Heart left ventricle (tissue), 16 donors: ENCODE measurements around the gene EOLA1. TPM values are rescaled to one million over a fixed set of nuclear protein-coding genes. Genes with fewer than 3 reads are reported as not detected.
"Not testable (repeated sequence)": the region's sequence is repeated elsewhere in the genome, so short reads cannot be mapped to it uniquely, and the experiment has no call there.

Source experiments
- ATAC-seq, 4 donors: fragments of 200-7000 bp; cut with Tn5 transposase; one replicate each; pipeline ENCODE4 v1.9.1; 2020 to 2022; ENCODE audit warnings: moderate library complexity in 4 of 4, mild to moderate bottlenecking in 3 of 4, moderate number of reproducible peaks in 1 of 4
- DNase-seq, 5 donors: peaks; one replicate each; pipeline ENCODE4 v3.0.0-alpha.2; 2020
- H3K27ac ChIP-seq, 12 donors: fragments of 200-600 bp; sonication (generic) in 4 of 12; one replicate each; pipeline versions ENCODE4 v1.5.0 to v1.8.0; 2016 to 2022; ENCODE audit warnings: mild to moderate bottlenecking in 2 of 12
- H3K27me3 ChIP-seq, 9 donors: fragments of 200-600 bp; sonication (generic) in 2 of 9; one replicate each; pipeline versions ENCODE4 v1.5.1 to v1.8.0; 2016 to 2022; ENCODE audit warnings: mild to moderate bottlenecking in 3 of 9
- H3K36me3 ChIP-seq, 9 donors: fragments of 200-600 bp; sonication (generic) in 2 of 9; one replicate each; pipeline versions ENCODE4 v1.5.0 to v1.8.0; 2018 to 2022; ENCODE audit warnings: mild to moderate bottlenecking in 2 of 9
- H3K4me1 ChIP-seq, 12 donors: fragments of 200-600 bp; sonication (generic) in 4 of 12; one replicate each; pipeline versions ENCODE4 v1.5.0 to v1.8.0; 2016 to 2022; ENCODE audit warnings: mild to moderate bottlenecking in 3 of 12
- H3K4me3 ChIP-seq, 12 donors: fragments of 200-600 bp; sonication (generic) in 4 of 12; one replicate each; pipeline versions ENCODE4 v1.5.0 to v1.8.0; 2017 to 2022; ENCODE audit warnings: mild to moderate bottlenecking in 9 of 12, moderate library complexity in 4 of 12
- H3K9me3 ChIP-seq, 12 donors: fragments of 200-600 bp; sonication (generic) in 4 of 12; one replicate each; pipeline versions ENCODE4 v1.5.0 to v1.8.0; 2016 to 2022; ENCODE audit warnings: mild to moderate bottlenecking in 1 of 12
- CTCF ChIP-seq, 12 donors: fragments of 200-600 bp; sonication (generic) in 4 of 12; IDR thresholded peaks; one replicate each; pipeline versions ENCODE4 v1.5.0 to v1.8.0; 2018 to 2022; ENCODE audit warnings: antibody characterized with exemption in 12 of 12, mild to moderate bottlenecking in 5 of 12
- POLR2A ChIP-seq, 2 donors: fragments of 450-650 bp; IDR thresholded peaks; one replicate each; pipeline ENCODE4 v1.6.1; 2017; ENCODE audit warnings: antibody characterized with exemption in 2 of 2, mild to moderate bottlenecking in 2 of 2, moderate library complexity in 2 of 2
- WGBS, 4 donors: extraction: QIAGEN DNeasy Blood & Tissue Kit in 2 of 4; methylation state at CpG; one replicate each; pipeline versions ENCODE4 v1.1.5 to v1.1.7; 2013 to 2018; 5-methylcytosine and 5-hydroxymethylcytosine counted together
- intact Hi-C, 10 donors: fragments of 100-400 bp; cut with DNase I; formaldehyde crosslinking; loops; one replicate each; pipeline versions ENCODE4 v1.11.1 to v1.14.2; 2022
- polyA plus RNA-seq, 2 donors: library from polyadenylated mRNA; stranded (reverse); fragments of 200-250 nt; gene quantifications; one replicate each; pipeline ENCODE4 v1.2.3, GENCODE V29; 2013
- total RNA-seq, 9 donors: library from RNA; depleted of rRNA in 2 of 9; stranded (reverse); fragments of >200 nt in 2 of 9; fragmentation: NEBNext Ultra II Directional in 3 of 9; extraction: Animal tissue kit (Norgen Biotek cat#: 25700) in 3 of 9; gene quantifications; one replicate each; pipeline versions ENCODE4 v1.1.0 to v1.2.4, GENCODE V29; 2016 to 2023
- donor health status: ischemic (EF 13 %, LVEDD 7.1; RV severe dilation, severe dysfunction).
- donor health status: healthy with polysubstance abuse.
- donor health status: DM: no; HTN: yes; CAD: no.
- donor health status: DM: no; HTN: no; CAD: no.
- donor health status: ischemic (EF 25% LVEDD 6.9; RV normal size, moderate dysfunction).
- donor health status: ischemic (EF 25% LVEDD 5.7; RV mildly dilated, moderate dysfunction).
- donor health status: healthy.
- donor health status: DM: yes; HTN: yes; CAD: no.
- donor health status: ischemic (EF 35%, LVEDD 5.7; RV mildly dilated, moderate dysfunction).
- donor health status: nonischemic (EF 11% LVEDD 7.7; RV severe dilation, severe dysfunction).
- donor health status: DM: yes; HTN: yes; CAD: no.
- donor health status: PGD.
- donor health status: ischemic (EF 29% LVEDD 5.4; RV normal size, mild dysfunction).
- donor health status: nonischemic (EF 23%, LVEDD 6.1; RV moderate dilation, normal function).

Gene EOLA1
- total and polyA plus RNA-seq, 11 donors = 15.8 to 45.6 (median 25.3) TPM

- ATAC-seq = no peak
- 77 to 99% (median 88%) methylated on average over 4 of the region's 4 CpGs for WGBS, 4 donors
- intact Hi-C loops = no loop called here
- H3K4me3 ChIP-seq = no peak overlapping the region
- H3K4me1 ChIP-seq = peaks cover 0 to 9% (median 0%) of the 10 kb centered on the region in 12 donors
- no peaks in the 10 kb centered on the region for H3K27me3 ChIP-seq
- H3K9me3 ChIP-seq = no peaks in the 10 kb centered on the region
- TF ChIP-seq CTCF (IDR thresholded peaks at IDR 0.05) (no peak), POLR2A (IDR thresholded peaks at IDR 0.05) (no peak)
- no peak overlapping the region for H3K27ac ChIP-seq
- DNase-seq = no peak
- H3K36me3 ChIP-seq = peaks cover 0 to 88% (median 70%) of the 10 kb centered on the region in 9 donors
These were observed 42.0 kb upstream of the EOLA1 start for GRCh38 chrX:149498767-149499166.

GRCh38 chrX:149499766-149500165 is 41.0 kb upstream of the EOLA1 start:
- WGBS, 4 donors = 57 to 81% (median 71%) methylated on average over 5 of the region's 5 CpGs
- no peak overlapping the region for H3K27ac ChIP-seq
- intact Hi-C loops = no loop called here
- H3K9me3 ChIP-seq = no peaks in the 10 kb centered on the region
- peaks cover 0 to 79% (median 60%) of the 10 kb centered on the region in 9 donors for H3K36me3 ChIP-seq
- TF ChIP-seq CTCF (IDR thresholded peaks at IDR 0.05) (no peak), POLR2A (IDR thresholded peaks at IDR 0.05) (no peak)
- DNase-seq (no peak), ATAC-seq (no peak)
- H3K4me3 ChIP-seq = no peak overlapping the region
- peaks cover 0 to 13% (median 0%) of the 10 kb centered on the region in 12 donors for H3K4me1 ChIP-seq
- no peaks in the 10 kb centered on the region for H3K27me3 ChIP-seq

DNA sequence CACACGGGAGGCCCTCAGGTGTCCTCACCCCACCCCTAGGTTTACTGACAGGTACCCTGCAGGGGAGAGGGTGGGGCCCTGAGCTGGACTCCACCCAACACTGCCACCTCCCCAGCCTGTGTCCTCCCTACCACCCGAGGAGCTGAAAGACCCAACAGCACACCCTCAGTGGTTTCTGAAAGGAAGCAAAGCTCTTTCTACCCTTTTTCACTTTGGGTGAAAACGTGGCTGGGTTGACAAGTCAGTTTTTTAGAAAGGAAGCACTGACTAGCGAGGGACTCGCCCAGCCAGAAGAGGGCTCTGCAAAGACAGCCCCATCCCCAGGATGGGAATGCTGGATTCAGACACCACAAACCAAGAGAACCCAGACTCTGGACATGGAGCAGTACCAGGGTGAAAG is 37.9 kb upstream of the EOLA1 start:
- intact Hi-C loops, ATAC-seq: not testable (repeated sequence)

GRCh38 chrX:149503446-149503845 is 37.4 kb upstream of the EOLA1 start:
- peak overlapping the region in 9 of 12 donors; percentile 22 to 87 (median 74) for H3K4me3 ChIP-seq
- H3K36me3 ChIP-seq = peaks cover 0 to 43% (median 23%) of the 10 kb centered on the region in 9 donors
- peak overlapping the region in 1 of 12 donors; percentile 91 for H3K27ac ChIP-seq
- 34 to 70% (median 56%) methylated on average over 2 to 6 of the region's 10 CpGs; no CpG with 5 or more reads in 1 of the 4 donors for WGBS, 4 donors
- intact Hi-C loops, H3K27me3 ChIP-seq, H3K9me3 ChIP-seq: not testable (repeated sequence)
- ATAC-seq = peak in 3 of 4 donors; percentile 45 to 68 (median 63)
- peak in 2 of 5 donors; percentile 44 to 47 for DNase-seq
- H3K4me1 ChIP-seq = peaks cover 0 to 22% (median 3%) of the 10 kb centered on the region in 12 donors

More for the DNA sequence above, 37.9 kb upstream of the EOLA1 start:
- Histone ChIP-seq H3K4me1 (peaks cover 0 to 22% (median 3%) of the 10 kb centered on the region in 12 donors), H3K36me3 (peaks cover 0 to 48% (median 29%) of the 10 kb centered on the region in 9 donors)
- 60 to 84% (median 72%) methylated on average over 1 to 5 of the region's 5 CpGs for WGBS, 4 donors
- H3K9me3 ChIP-seq, H3K4me3 ChIP-seq, H3K27ac ChIP-seq, DNase-seq, H3K27me3 ChIP-seq: not testable (repeated sequence)

DNA sequence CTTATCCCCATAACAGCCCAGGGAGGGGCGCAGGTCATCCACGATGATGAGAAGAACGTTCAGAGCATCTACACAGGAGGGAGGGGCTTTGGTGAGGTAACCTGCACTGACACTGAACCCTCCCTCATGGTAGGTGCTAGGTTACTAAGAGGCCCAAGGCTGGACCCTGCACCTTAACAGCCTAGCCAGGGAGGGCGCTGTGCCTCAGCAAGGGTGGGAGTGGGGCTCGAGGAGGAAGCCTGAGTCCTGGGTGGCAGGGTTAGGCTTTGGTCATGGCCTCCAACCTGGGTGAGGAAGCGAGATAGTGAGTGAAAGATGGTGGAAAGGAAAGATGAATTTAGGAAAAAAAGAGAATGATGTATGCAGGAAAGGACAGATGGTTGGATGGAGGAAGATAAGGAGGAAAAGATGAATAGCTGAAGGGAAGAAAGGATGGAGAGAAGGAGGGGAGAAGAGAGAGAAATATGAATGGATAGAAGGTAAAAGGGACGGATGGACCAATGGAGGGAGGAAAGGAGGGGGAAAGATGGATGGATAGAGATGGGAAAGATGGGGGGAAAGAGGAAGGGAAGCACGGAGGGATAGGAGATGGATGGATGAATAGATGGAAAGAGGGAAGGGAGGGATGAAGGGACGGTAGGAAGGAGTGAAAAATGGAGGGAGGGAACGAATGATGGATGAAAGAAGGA is 36.4 kb upstream of the EOLA1 start:
- intact Hi-C loops = no loop called here
- Histone ChIP-seq H3K36me3 (peaks cover 0 to 33% (median 19%) of the 10 kb centered on the region in 9 donors), H3K27ac (peak overlapping the region; percentile 61 to 94 (median 88)), H3K9me3 (no peaks in the 10 kb centered on the region), H3K4me1 (peaks cover 0 to 22% (median 3%) of the 10 kb centered on the region in 12 donors), H3K4me3 (peak overlapping the region; percentile 27 to 98 (median 76)), H3K27me3 (peaks cover 0 to 6% (median 0%) of the 10 kb centered on the region in 9 donors)
- WGBS, 4 donors = 40 to 58% (median 47%) methylated on average over 10 of the region's 10 CpGs
- DNase-seq (no peak), ATAC-seq (peak in 2 of 4 donors; percentile 4 to 23)
- TF ChIP-seq CTCF (IDR thresholded peaks at IDR 0.05) (peak in 4 of 12 donors; percentile 8 to 25 (median 16)), POLR2A (IDR thresholded peaks at IDR 0.05) (no peak)
